ENCODE data around the gene PSTPIP1.

The PSTPIP1 gene

GRCh38 chr15:76978522-76979330, 16.2 kb upstream of the PSTPIP1 start:
- no peak for DNase-seq (ENCODE audit: low read depth, low spot score)

GRCh38 chr15:76979331-76979925, 15.5 kb upstream of the PSTPIP1 start:
- no peak for DNase-seq (ENCODE audit: low read depth, low spot score)

- DNase-seq (ENCODE audit: low read depth, low spot score), result no peak
Measured at GRCh38 chr15:76979996-76980520, 14.9 kb upstream of the PSTPIP1 start.

- DNase-seq (ENCODE audit: low read depth, low spot score), result no peak
Measured at GRCh38 chr15:76982356-76982755, 12.6 kb upstream of the PSTPIP1 start.

- DNase-seq (ENCODE audit: low read depth, low spot score), result no peak
Measured at GRCh38 chr15:76982756-76983155, 12.2 kb upstream of the PSTPIP1 start.

- DNase-seq (ENCODE audit: low read depth, low spot score), result no peak
Measured at GRCh38 chr15:76983590-76984375, 11.1 kb upstream of the PSTPIP1 start.

GRCh38 chr15:76986743-76987142, 8.2 kb upstream of the PSTPIP1 start:
- no peak for DNase-seq (ENCODE audit: low read depth, low spot score)

- DNase-seq (ENCODE audit: low read depth, low spot score), result no peak
Measured at GRCh38 chr15:76987276-76987675, 7.7 kb upstream of the PSTPIP1 start.

- DNase-seq (ENCODE audit: low read depth, low spot score), result peak; percentile 37
Measured at GRCh38 chr15:76987896-76988860, 6.7 kb upstream of the PSTPIP1 start.

- peak; percentile 31 for DNase-seq (ENCODE audit: low read depth, low spot score)
Measured at GRCh38 chr15:76988867-76989780, 5.8 kb upstream of the PSTPIP1 start.

- DNase-seq (ENCODE audit: low read depth, low spot score), result no peak
Measured at GRCh38 chr15:76991048-76991447, 3.9 kb upstream of the PSTPIP1 start.

GRCh38 chr15:76991741-76992645, 2.9 kb upstream of the PSTPIP1 start:
- DNase-seq (ENCODE audit: low read depth, low spot score), result no peak

- no peak for DNase-seq (ENCODE audit: low read depth, low spot score)
Measured at GRCh38 chr15:76993114-76993725, 1.7 kb upstream of the PSTPIP1 start.

- DNase-seq (ENCODE audit: low read depth, low spot score), result no peak
Measured at GRCh38 chr15:76994001-76994400, 925 bp upstream of the PSTPIP1 start.

- no peak for DNase-seq (ENCODE audit: low read depth, low spot score)
Measured at GRCh38 chr15:76994496-76994895, 430 bp upstream of the PSTPIP1 start.

- no peak for DNase-seq (ENCODE audit: low read depth, low spot score)
Measured at GRCh38 chr15:76996076-76996525, 1.2 kb downstream of the PSTPIP1 start.

GRCh38 chr15:76996526-76997401, 1.8 kb downstream of the PSTPIP1 start:
- DNase-seq (ENCODE audit: low read depth, low spot score), result no peak
